H9 (cell line): ENCODE data around the gene MSI2. TPM values are rescaled to one million over a fixed set of nuclear protein-coding genes. Genes with fewer than 3 reads are reported as not detected.
A peak's percentile ranks its signal among the peaks of the same experiment; 100 is the strongest.

Source experiments
- DNase-seq: peaks from one replicate; pipeline ENCODE4 v3.0.0-alpha.2; 2017
- H2AFZ ChIP-seq: one replicate; pipeline ENCODE4 v1.6.1; 2013; ENCODE audit warnings: mild to moderate bottlenecking, low read length, control low read depth, moderate library complexity
- H2AK5ac ChIP-seq: 2 replicates; pipeline ENCODE4 v1.6.1; 2013; ENCODE audit warnings: low read length, control low read depth, mixed read lengths; ENCODE audit not compliant: insufficient read length
- H2BK120ac ChIP-seq: one replicate; pipeline ENCODE4 v1.6.1; 2013; ENCODE audit warnings: low read depth, mild to moderate bottlenecking, low read length, control low read depth, inconsistent platforms; ENCODE audit not compliant: poor library complexity, severe bottlenecking
- H2BK12ac ChIP-seq: 2 replicates; pipeline ENCODE4 v1.6.1; 2013; ENCODE audit warnings: low read length, control low read depth, mixed read lengths, low read depth; ENCODE audit not compliant: insufficient read length
- H2BK15ac ChIP-seq: 2 replicates; pipeline ENCODE4 v1.6.1; 2013; ENCODE audit warnings: low read depth, low read length, control low read depth
- H2BK20ac ChIP-seq: one replicate; pipeline ENCODE4 v1.6.1; 2013; ENCODE audit warnings: low read depth, mild to moderate bottlenecking, low read length, control low read depth, inconsistent platforms; ENCODE audit not compliant: poor library complexity, severe bottlenecking
- H2BK5ac ChIP-seq: 2 replicates; pipeline ENCODE4 v1.6.1; 2013; ENCODE audit warnings: low read length, control low read depth, mixed read lengths; ENCODE audit not compliant: insufficient read length
- H3K14ac ChIP-seq: 2 replicates; pipeline ENCODE4 v1.6.1; 2013; ENCODE audit warnings: low read length, control low read depth; ENCODE audit not compliant: insufficient read depth
- H3K18ac ChIP-seq: 2 replicates; pipeline ENCODE4 v1.6.1; 2013; ENCODE audit warnings: low read depth, mild to moderate bottlenecking, mixed read lengths, low read length, control low read depth; ENCODE audit not compliant: insufficient read length
- H3K23ac ChIP-seq: 2 replicates; pipeline ENCODE4 v1.6.1; 2013; ENCODE audit warnings: low read length, control low read depth, mixed read lengths, low read depth; ENCODE audit not compliant: insufficient read length
- H3K23me2 ChIP-seq: 2 replicates; pipeline ENCODE4 v1.6.1; 2013; ENCODE audit warnings: low read depth, mild to moderate bottlenecking, mixed read lengths, low read length, control low read depth; ENCODE audit not compliant: insufficient read length, poor library complexity, severe bottlenecking
- H3K27ac ChIP-seq: 2 replicates; pipeline ENCODE4 v1.5.1; 2013; ENCODE audit warnings: low read length, control low read depth, mixed read lengths, low read depth; ENCODE audit not compliant: insufficient read length
- H3K27me3 ChIP-seq: 2 replicates; pipeline ENCODE4 v1.6.1; 2013; ENCODE audit warnings: low read length, control low read depth, inconsistent platforms; ENCODE audit not compliant: insufficient read depth
- H3K4ac ChIP-seq: 2 replicates; pipeline ENCODE4 v1.6.1; 2013; ENCODE audit warnings: low read depth, mild to moderate bottlenecking, control low read depth, inconsistent platforms, low read length, moderate library complexity
- H3K4me1 ChIP-seq: 2 replicates; pipeline ENCODE4 v1.6.1; 2013; ENCODE audit warnings: low read length, control low read depth, inconsistent platforms; ENCODE audit not compliant: insufficient read depth
- H3K4me2 ChIP-seq: 2 replicates; pipeline ENCODE4 v1.6.1; 2013; ENCODE audit warnings: low read length, control low read depth, mixed read lengths; ENCODE audit not compliant: insufficient read length, insufficient read depth
- H3K56ac ChIP-seq: 2 replicates; pipeline ENCODE4 v1.6.1; 2013; ENCODE audit warnings: low read depth, mild to moderate bottlenecking, mixed read lengths, low read length, control low read depth; ENCODE audit not compliant: insufficient read length
- H3K79me1 ChIP-seq: 2 replicates; pipeline ENCODE4 v1.6.1; 2013; ENCODE audit warnings: low read depth, mild to moderate bottlenecking, moderate library complexity, low read length, control low read depth, inconsistent platforms; ENCODE audit not compliant: insufficient read depth, poor library complexity, severe bottlenecking
- H3K79me2 ChIP-seq: 2 replicates; pipeline ENCODE4 v1.6.1; 2013; ENCODE audit warnings: low read length, control low read depth, inconsistent platforms; ENCODE audit not compliant: insufficient read depth
- H3K9ac ChIP-seq: 2 replicates; pipeline ENCODE4 v1.6.1; 2013; ENCODE audit warnings: low read length, control low read depth, mixed read lengths; ENCODE audit not compliant: insufficient read length; ENCODE audit errors: extremely low read depth
- H3K9me3 ChIP-seq: one replicate; pipeline ENCODE4 v1.6.1; 2013; ENCODE audit warnings: low read depth, low read length, inconsistent platforms; ENCODE audit not compliant: control insufficient read depth
- H3T11ph ChIP-seq: one replicate; pipeline ENCODE4 v1.6.1; 2013; ENCODE audit warnings: mild to moderate bottlenecking, low read length, control low read depth, inconsistent platforms
- H4K20me1 ChIP-seq: one replicate; pipeline ENCODE4 v1.6.1; 2013; ENCODE audit not compliant: control insufficient read depth, insufficient read length, insufficient read depth
- H4K5ac ChIP-seq: 2 replicates; pipeline ENCODE4 v1.6.1; 2013; ENCODE audit warnings: low read depth, mild to moderate bottlenecking, mixed read lengths, low read length, control low read depth; ENCODE audit not compliant: insufficient read length
- H4K8ac ChIP-seq: replicated peaks from 2 replicates; pipeline ENCODE4 v1.6.1; 2013; ENCODE audit warnings: low read length, control low read depth, mixed read lengths, low read depth; ENCODE audit not compliant: insufficient read length
- H4K91ac ChIP-seq: 2 replicates; pipeline ENCODE4 v1.6.1; 2013; ENCODE audit warnings: low read depth, mild to moderate bottlenecking, moderate library complexity, mixed read lengths, low read length, control low read depth; ENCODE audit not compliant: insufficient read length
- H3K27ac Mint-ChIP-seq, 3 experiments: 2 replicates in 2 of 3; 3 replicates in 1 of 3; pipeline ENCODE4 v1.8.0; 2020 to 2021; ENCODE audit warnings: mixed read lengths in 3 of 3, mild to moderate bottlenecking in 1 of 3, moderate library complexity in 1 of 3
- H3K27me3 Mint-ChIP-seq: 2 replicates; pipeline ENCODE4 v1.8.0; 2021; ENCODE audit warnings: low read depth, mild to moderate bottlenecking, moderate library complexity, mixed read lengths
- H3K36me3 Mint-ChIP-seq, 3 experiments: 2 replicates in 2 of 3; 3 replicates in 1 of 3; pipeline ENCODE4 v1.8.0; 2020 to 2021; ENCODE audit warnings: low read depth in 3 of 3, mixed read lengths in 3 of 3; ENCODE audit not compliant: insufficient read depth in 1 of 3
- H3K4me1 Mint-ChIP-seq, 2 experiments: 2 replicates each; pipeline ENCODE4 v1.8.0; 2020; ENCODE audit warnings: mixed read lengths in 2 of 2
- H3K4me3 Mint-ChIP-seq, 2 experiments: 2 replicates in 1 of 2; 3 replicates in 1 of 2; pipeline ENCODE4 v1.8.0; 2020 to 2021; ENCODE audit warnings: mild to moderate bottlenecking in 2 of 2, mixed read lengths in 2 of 2, moderate library complexity in 1 of 2
- H3K9me3 Mint-ChIP-seq, 2 experiments: 2 replicates in 1 of 2; 3 replicates in 1 of 2; pipeline ENCODE4 v1.8.0; 2020; ENCODE audit warnings: mild to moderate bottlenecking in 2 of 2, mixed read lengths in 2 of 2, moderate library complexity in 1 of 2
- CTCF ChIP-seq: fragments of 200-600 bp; sonication (generic); conservative IDR thresholded peaks from 3 replicates; pipeline ENCODE4 v1.8.0; 2021; ENCODE audit warnings: antibody characterized with exemption, mild to moderate bottlenecking
- WGBS: extraction: QIAGEN DNeasy Blood & Tissue Kit; methylation state at CpG from one replicate; pipeline ENCODE4 v1.1.7; 2013; ENCODE audit warnings: missing lambda C conversion rate, low lambda C conversion rate, mixed read lengths; ENCODE audit not compliant: insufficient read length; ENCODE audit errors: extremely low coverage; 5-methylcytosine and 5-hydroxymethylcytosine counted together
- total RNA-seq: library from RNA; stranded (reverse); gene quantifications from 2 replicates; pipeline ENCODE4 v1.2.1, GENCODE V29; 2021

MSI2 gene
- total RNA-seq, 1 experiment from 2014 or later = 98.5 TPM

DNA sequence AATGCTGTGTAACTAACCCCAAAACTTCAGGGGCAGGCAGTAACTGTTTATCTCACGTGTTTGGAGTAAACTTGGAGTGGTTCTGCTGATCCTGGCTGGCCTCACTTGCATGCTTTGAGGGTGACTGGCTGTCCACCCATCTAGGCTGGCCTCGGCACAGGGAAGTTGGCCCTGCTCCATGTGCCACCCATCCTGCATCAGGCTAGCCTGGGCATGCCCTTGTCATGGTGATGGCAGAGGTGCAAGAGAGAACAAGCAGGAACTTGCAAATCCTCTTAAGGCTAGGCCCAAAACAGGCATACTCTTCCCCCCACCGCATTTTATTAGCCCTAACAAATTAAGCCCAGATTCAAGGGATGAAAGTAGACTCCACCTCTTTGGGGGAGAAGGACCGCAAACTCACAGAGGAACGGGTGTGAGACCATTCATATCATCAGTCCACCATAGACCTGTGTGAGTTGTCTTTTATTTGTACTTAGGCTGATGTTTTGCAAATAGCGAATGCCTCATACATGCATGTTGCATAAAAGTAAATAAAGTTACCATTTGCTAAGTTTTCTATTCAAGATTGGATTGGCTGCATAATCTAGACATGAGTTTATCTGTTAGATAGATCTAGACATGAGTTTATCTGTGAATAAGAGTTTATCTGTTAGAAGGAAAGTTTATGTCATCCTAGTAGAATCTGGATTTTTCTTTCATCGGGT is 267.8 kb downstream of the MSI2 start:
- no peak overlapping the region for H2BK120ac ChIP-seq
- no peak overlapping the region for H3K23ac ChIP-seq
- no peak overlapping the region for H3K9ac ChIP-seq
- H4K5ac ChIP-seq = no peak overlapping the region
- H3K9me3 ChIP-seq = no peaks in the 10 kb centered on the region
- H3K4me3 Mint-ChIP-seq = no peak overlapping the region
- H4K20me1 ChIP-seq = no peaks in the 10 kb centered on the region
- H3K27me3 ChIP-seq = no peaks in the 10 kb centered on the region
- H3K36me3 Mint-ChIP-seq = no peaks in the 10 kb centered on the region; a peak in 1 of 7 replicates
- H3K9me3 Mint-ChIP-seq = no peaks in the 10 kb centered on the region
- no peak overlapping the region for H3T11ph ChIP-seq
- no peak overlapping the region for H3K27ac ChIP-seq
- no peak overlapping the region for H3K56ac ChIP-seq
- H3K14ac ChIP-seq = 0 out of 2 replicates have a peak overlapping the region, but pooled peaks have one; percentile 32
- no peaks in the 10 kb centered on the region for H3K27me3 Mint-ChIP-seq
- H2AFZ ChIP-seq = no peak overlapping the region
- H4K8ac ChIP-seq = no peak overlapping the region
- no peak overlapping the region for H2BK20ac ChIP-seq
- no peaks in the 10 kb centered on the region for H3K79me2 ChIP-seq
- no peaks in the 10 kb centered on the region for H3K79me1 ChIP-seq
- H3K4me1 Mint-ChIP-seq = peaks cover 36 to 48% of the 10 kb centered on the region in 2 experiments
- no peak for DNase-seq
- H3K4me2 ChIP-seq = no peak overlapping the region
- H3K27ac Mint-ChIP-seq = peak overlapping the region in 2 of 3 experiments; percentile 61 to 88; a peak in 4 of 7 replicates
- H2BK5ac ChIP-seq = no peak overlapping the region
- H3K4me1 ChIP-seq = peaks cover 8% of the 10 kb centered on the region; the same call in 1 of the 2 replicates
- H4K91ac ChIP-seq = no peak overlapping the region
- H3K23me2 ChIP-seq = no peaks in the 10 kb centered on the region
- H2BK15ac ChIP-seq = no peak overlapping the region
- no CpG with 5 or more reads among the region's 7 CpGs for WGBS
- H3K4ac ChIP-seq = no peak overlapping the region
- no peak overlapping the region for H2AK5ac ChIP-seq
- no peak overlapping the region for H2BK12ac ChIP-seq
- H3K18ac ChIP-seq = no peak overlapping the region
- TF ChIP-seq CTCF = no peak
